Measurements from ENCODE around the gene GNA14. TPM values are rescaled to one million over a fixed set of nuclear protein-coding genes. Genes with fewer than 3 reads are reported as not detected.

The GNA14 gene
- total RNA-seq, 1 experiment from 2014 or later, result 1.3 TPM

DNA sequence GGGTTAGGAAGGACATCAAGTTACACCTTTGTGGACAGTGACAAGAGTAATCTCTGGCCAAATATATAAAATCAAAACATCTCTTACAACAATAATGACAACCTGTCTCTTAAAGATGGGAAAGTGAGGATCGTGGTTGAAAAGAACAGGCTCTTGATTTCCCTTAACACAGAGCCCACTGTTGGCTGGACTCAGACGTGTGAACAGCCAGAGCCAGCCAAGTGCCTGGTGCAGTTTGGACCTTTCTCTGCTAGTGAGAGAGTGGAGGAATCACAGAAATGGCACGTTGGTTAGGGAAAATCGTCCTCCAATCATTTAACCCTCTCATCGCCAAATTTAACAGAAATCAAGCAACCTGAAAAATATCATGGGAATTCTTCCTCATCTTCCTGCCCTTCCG, 131.3 kb downstream of the GNA14 start:
- ChIA-PET POLR2A (ENCODE audit: unreplicated experiment) (no interaction called here), CTCF (no interaction called here)
- H3K4me3 ChIP-seq, result no peak overlapping the region
- no peaks in the 10 kb centered on the region for H3K9me3 ChIP-seq (ENCODE audit: insufficient read depth, low read depth)
- TF ChIP-seq, protein P1, sequence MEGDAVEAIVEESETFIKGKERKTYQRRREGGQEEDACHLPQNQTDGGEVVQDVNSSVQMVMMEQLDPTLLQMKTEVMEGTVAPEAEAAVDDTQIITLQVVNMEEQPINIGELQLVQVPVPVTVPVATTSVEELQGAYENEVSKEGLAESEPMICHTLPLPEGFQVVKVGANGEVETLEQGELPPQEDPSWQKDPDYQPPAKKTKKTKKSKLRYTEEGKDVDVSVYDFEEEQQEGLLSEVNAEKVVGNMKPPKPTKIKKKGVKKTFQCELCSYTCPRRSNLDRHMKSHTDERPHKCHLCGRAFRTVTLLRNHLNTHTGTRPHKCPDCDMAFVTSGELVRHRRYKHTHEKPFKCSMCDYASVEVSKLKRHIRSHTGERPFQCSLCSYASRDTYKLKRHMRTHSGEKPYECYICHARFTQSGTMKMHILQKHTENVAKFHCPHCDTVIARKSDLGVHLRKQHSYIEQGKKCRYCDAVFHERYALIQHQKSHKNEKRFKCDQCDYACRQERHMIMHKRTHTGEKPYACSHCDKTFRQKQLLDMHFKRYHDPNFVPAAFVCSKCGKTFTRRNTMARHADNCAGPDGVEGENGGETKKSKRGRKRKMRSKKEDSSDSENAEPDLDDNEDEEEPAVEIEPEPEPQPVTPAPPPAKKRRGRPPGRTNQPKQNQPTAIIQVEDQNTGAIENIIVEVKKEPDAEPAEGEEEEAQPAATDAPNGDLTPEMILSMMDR (conservative IDR thresholded peaks at IDR 0.05), result no peak
- no peak for TF ChIP-seq EZH2 (IDR thresholded peaks at IDR 0.05; ENCODE audit: low read depth)
- H3K79me2 ChIP-seq (ENCODE audit: low read depth), result no peaks in the 10 kb centered on the region
- no TSS peak for BruUV-seq (replicated peaks)
- intact Hi-C loops (cut with micrococcal nuclease; ENCODE audit: unreplicated experiment), result no loop called here
- no peaks in the 10 kb centered on the region for H3K36me3 ChIP-seq (ENCODE audit: low read depth)
- no peak for DNase-seq
- no peaks in the 10 kb centered on the region; the same call in 1 of the 2 replicates for H3K4me1 ChIP-seq (replicated peaks; ENCODE audit: insufficient read depth)
- H4K20me1 ChIP-seq (ENCODE audit: insufficient read depth), result no peaks in the 10 kb centered on the region
- no peak overlapping the region for H2AFZ ChIP-seq
- no peaks in the 10 kb centered on the region for H3K27me3 ChIP-seq (ENCODE audit: insufficient read depth, low read depth)
- H3K9me2 ChIP-seq (ENCODE audit: insufficient read depth), result no peaks in the 10 kb centered on the region
- no peaks in the 10 kb centered on the region for H3F3A ChIP-seq (ENCODE audit: insufficient read depth, low read depth)
- no peak overlapping the region for H3K27ac ChIP-seq
- no peak overlapping the region for H3K4me2 ChIP-seq

GRCh38 chr9:77514886-77515711, 133.0 kb downstream of the GNA14 start:
- CTCF ChIA-PET, result no interaction called here
- DNase-seq, result peak in 1 of 2 experiments; percentile 69

DNA sequence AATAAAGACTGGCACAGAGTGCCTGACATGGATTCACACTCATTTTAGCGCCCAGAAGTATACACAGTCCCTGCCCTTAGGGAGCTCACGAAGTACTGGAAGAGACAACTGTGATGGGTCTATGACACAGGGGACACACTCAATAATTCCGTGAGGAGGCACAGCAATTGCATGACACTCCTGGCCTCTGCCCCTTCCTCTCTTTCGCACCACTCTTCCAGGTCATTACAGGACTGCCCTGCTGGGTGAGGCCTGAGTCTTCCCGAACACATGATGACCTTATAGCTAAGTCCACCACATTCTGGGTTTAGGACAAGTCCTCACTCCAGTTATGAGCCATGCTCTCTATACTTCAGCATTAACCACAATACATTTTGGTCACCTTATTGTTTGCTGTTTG, 134.7 kb downstream of the GNA14 start:
- CTCF ChIA-PET, result interaction anchor here (0.5 kb wide), 1 partner anchor 306 kb away, joined by 10 read pairs; no protein-coding TSS in a partner anchor

More at GRCh38 chr9:77514886-77515711, 133.0 kb downstream of the GNA14 start:
- Histone ChIP-seq H3K79me2 (ENCODE audit: low read depth) (no peaks in the 10 kb centered on the region), H4K20me1 (ENCODE audit: insufficient read depth) (no peaks in the 10 kb centered on the region), H3K4me1 (replicated peaks; ENCODE audit: insufficient read depth) (no peaks in the 10 kb centered on the region; the same call in 1 of the 2 replicates), H2AFZ (no peak overlapping the region), H3F3A (ENCODE audit: insufficient read depth, low read depth) (no peaks in the 10 kb centered on the region), H3K4me3 (no peak overlapping the region), H3K36me3 (ENCODE audit: low read depth) (no peaks in the 10 kb centered on the region), H3K27ac (no peak overlapping the region), H3K27me3 (ENCODE audit: insufficient read depth, low read depth) (no peaks in the 10 kb centered on the region), H3K9me3 (ENCODE audit: insufficient read depth, low read depth) (no peaks in the 10 kb centered on the region), H3K9me2 (ENCODE audit: insufficient read depth) (no peaks in the 10 kb centered on the region), H3K4me2 (no peak overlapping the region)
- BruUV-seq (replicated peaks), result no TSS peak
- no peak for TF ChIP-seq EZH2 (IDR thresholded peaks at IDR 0.05; ENCODE audit: low read depth)
- TF ChIP-seq, protein P1 (conservative IDR thresholded peaks at IDR 0.05), result no peak
- intact Hi-C loops (cut with micrococcal nuclease; ENCODE audit: unreplicated experiment), result no loop called here
- POLR2A ChIA-PET (ENCODE audit: unreplicated experiment), result interaction anchor here (0.8 kb wide), 1 partner anchor 60 kb away, joined by 8 read pairs; no protein-coding TSS in a partner anchor

More for the DNA sequence above, 134.7 kb downstream of the GNA14 start:
- Histone ChIP-seq H3K4me1 (replicated peaks; ENCODE audit: insufficient read depth) (no peaks in the 10 kb centered on the region; the same call in 1 of the 2 replicates), H3K79me2 (ENCODE audit: low read depth) (no peaks in the 10 kb centered on the region), H4K20me1 (ENCODE audit: insufficient read depth) (no peaks in the 10 kb centered on the region), H3K27me3 (ENCODE audit: insufficient read depth, low read depth) (no peaks in the 10 kb centered on the region), H3K36me3 (ENCODE audit: low read depth) (no peaks in the 10 kb centered on the region), H3K9me3 (ENCODE audit: insufficient read depth, low read depth) (no peaks in the 10 kb centered on the region), H3K4me2 (no peak overlapping the region), H3F3A (ENCODE audit: insufficient read depth, low read depth) (no peaks in the 10 kb centered on the region), H2AFZ (no peak overlapping the region), H3K4me3 (no peak overlapping the region), H3K27ac (no peak overlapping the region), H3K9me2 (ENCODE audit: insufficient read depth) (no peaks in the 10 kb centered on the region)
- DNase-seq, result no peak
- no TSS peak for BruUV-seq (replicated peaks)
- POLR2A ChIA-PET (ENCODE audit: unreplicated experiment), result no interaction called here
- TF ChIP-seq EZH2 (IDR thresholded peaks at IDR 0.05; ENCODE audit: low read depth), result no peak
- TF ChIP-seq, protein P1 (conservative IDR thresholded peaks at IDR 0.05), result no peak
- intact Hi-C loops (cut with micrococcal nuclease; ENCODE audit: unreplicated experiment), result no loop called here

All from PC-9 (cell line).